PC-9 (cell line): ENCODE measurements around the gene PFKFB1. TPM values are rescaled to one million over a fixed set of nuclear protein-coding genes. Genes with fewer than 3 reads are reported as not detected.
"Not testable (repeated sequence)": the region's sequence is repeated elsewhere in the genome, so short reads cannot be mapped to it uniquely, and the experiment has no call there.

Experiments used
- BruUV-seq: library from RNA; stranded (reverse); fragments of 400-500 nt; replicated peaks from 2 replicates; lab custom pipeline; 2021; lab: Mats Ljungman, UMichigan
- CTCF ChIA-PET: fragments of 300-600 bp; sonication (Branson Sonifier 250); formaldehyde crosslinking; loops from one replicate; lab custom pipeline; 2022; ENCODE audit warnings: antibody characterized with exemption; lab: Charles Lee
- POLR2A ChIA-PET: fragments of 300-600 bp; sonication (Branson Sonifier 250); formaldehyde crosslinking; loops from one replicate; lab custom pipeline; 2022; ENCODE audit warnings: antibody characterized with exemption; ENCODE audit not compliant: unreplicated experiment; lab: Charles Lee
- DNase-seq, 2 experiments: peaks; one replicate each; pipeline versions ENCODE4 v3.0.0 to v3.0.0-alpha.2; 2015 to 2022; ENCODE audit warnings: mixed read lengths in 1 of 2
- H2AFZ ChIP-seq: fragments of 200-600 bp; sonication (generic); 2 replicates; pipeline ENCODE4 v1.8.1; 2017; ENCODE audit warnings: antibody characterized with exemption
- H3F3A ChIP-seq: fragments of 200-600 bp; sonication (generic); 2 replicates; pipeline ENCODE4 v1.8.1; 2017; ENCODE audit warnings: antibody characterized with exemption, mild to moderate bottlenecking, low read depth; ENCODE audit not compliant: insufficient read depth
- H3K27ac ChIP-seq: fragments of 200-600 bp; sonication (generic); 2 replicates; pipeline ENCODE4 v1.6.1; 2016; ENCODE audit warnings: mixed run types
- H3K27me3 ChIP-seq: fragments of 200-600 bp; sonication (generic); 2 replicates; pipeline ENCODE4 v1.6.1; 2016; ENCODE audit warnings: low read depth, mixed run types; ENCODE audit not compliant: insufficient read depth
- H3K36me3 ChIP-seq: fragments of 200-600 bp; sonication (generic); 2 replicates; pipeline ENCODE4 v1.6.1; 2016; ENCODE audit warnings: low read depth, mixed run types
- H3K4me1 ChIP-seq: fragments of 200-600 bp; sonication (generic); replicated peaks from 2 replicates; pipeline ENCODE4 v1.6.1; 2016; ENCODE audit warnings: mixed run types; ENCODE audit not compliant: insufficient read depth
- H3K4me2 ChIP-seq: fragments of 200-600 bp; sonication (generic); 2 replicates; pipeline ENCODE4 v1.6.1; 2017; ENCODE audit warnings: mixed run types
- H3K4me3 ChIP-seq: fragments of 200-600 bp; sonication (generic); 2 replicates; pipeline ENCODE4 v1.6.1; 2016; ENCODE audit warnings: mixed run types
- H3K79me2 ChIP-seq: fragments of 200-600 bp; sonication (generic); 2 replicates; pipeline ENCODE4 v1.6.1; 2017; ENCODE audit warnings: low read depth, mixed run types
- H3K9me2 ChIP-seq: fragments of 200-600 bp; sonication (generic); 2 replicates; pipeline ENCODE4 v1.8.1; 2017; ENCODE audit warnings: mild to moderate bottlenecking; ENCODE audit not compliant: insufficient read depth
- H3K9me3 ChIP-seq: fragments of 200-600 bp; sonication (generic); 2 replicates; pipeline ENCODE4 v1.8.1; 2016; ENCODE audit warnings: low read depth; ENCODE audit not compliant: insufficient read depth
- H4K20me1 ChIP-seq: fragments of 200-600 bp; sonication (generic); 2 replicates; pipeline ENCODE4 v1.8.1; 2017; ENCODE audit not compliant: insufficient read depth
- EZH2 ChIP-seq: fragments of 200-600 bp; sonication (generic); IDR thresholded peaks from 2 replicates; pipeline ENCODE4 v1.8.0; 2017; ENCODE audit warnings: antibody characterized with exemption, low read depth
- intact Hi-C: fragments of 100-400 bp; cut with micrococcal nuclease; formaldehyde crosslinking; loops from one replicate; pipeline ENCODE4 v1.10.0; 2022; ENCODE audit not compliant: unreplicated experiment
- total RNA-seq: library from RNA; stranded (reverse); gene quantifications from 2 replicates; pipeline ENCODE4 v1.2.3, GENCODE V29; 2021
- TF ChIP-seq, protein P1 (sequence below): fragments of 200-600 bp; sonication (generic); conservative IDR thresholded peaks from 2 replicates; pipeline ENCODE4 v1.6.1; 2017; ENCODE audit warnings: mixed run types, antibody characterized with exemption, mild to moderate bottlenecking, moderate library complexity

Gene PFKFB1
- total RNA-seq, 1 experiment from 2014 or later, result 0.74 TPM

DNA sequence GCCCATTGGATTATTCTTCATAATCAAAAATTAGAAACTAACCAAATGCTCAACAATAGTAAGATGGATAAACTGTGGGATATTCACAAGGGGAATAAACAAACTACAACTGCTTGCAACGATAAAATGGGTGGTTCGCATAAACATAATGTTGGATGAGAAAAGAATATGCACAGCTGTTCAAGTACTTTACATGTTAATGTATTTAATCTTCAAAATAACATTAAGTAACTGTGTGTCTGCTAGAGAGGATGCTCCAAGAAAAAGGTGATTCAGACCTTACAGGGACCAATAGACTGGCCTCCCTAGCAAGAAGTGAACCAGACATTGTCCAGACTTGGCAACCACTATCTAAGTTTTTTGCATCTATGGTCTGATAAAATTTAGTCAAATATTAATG, 2.3 kb downstream of the PFKFB1 start:
- Histone ChIP-seq H2AFZ (no peak overlapping the region), H3K27me3 (no peaks in the 10 kb centered on the region), H3K36me3 (no peaks in the 10 kb centered on the region), H3K4me1 (no peaks in the 10 kb centered on the region), H3K27ac (no peak overlapping the region), H4K20me1 (no peaks in the 10 kb centered on the region), H3K9me2 (no peaks in the 10 kb centered on the region; the same call in 1 of the 2 replicates), H3F3A (no peaks in the 10 kb centered on the region), H3K4me2 (no peak overlapping the region), H3K79me2 (no peaks in the 10 kb centered on the region), H3K4me3 (no peak overlapping the region), H3K9me3 (no peaks in the 10 kb centered on the region)
- ChIA-PET POLR2A (no interaction called here), CTCF (no interaction called here)
- TF ChIP-seq EZH2, result no peak
- TF ChIP-seq, protein P1, sequence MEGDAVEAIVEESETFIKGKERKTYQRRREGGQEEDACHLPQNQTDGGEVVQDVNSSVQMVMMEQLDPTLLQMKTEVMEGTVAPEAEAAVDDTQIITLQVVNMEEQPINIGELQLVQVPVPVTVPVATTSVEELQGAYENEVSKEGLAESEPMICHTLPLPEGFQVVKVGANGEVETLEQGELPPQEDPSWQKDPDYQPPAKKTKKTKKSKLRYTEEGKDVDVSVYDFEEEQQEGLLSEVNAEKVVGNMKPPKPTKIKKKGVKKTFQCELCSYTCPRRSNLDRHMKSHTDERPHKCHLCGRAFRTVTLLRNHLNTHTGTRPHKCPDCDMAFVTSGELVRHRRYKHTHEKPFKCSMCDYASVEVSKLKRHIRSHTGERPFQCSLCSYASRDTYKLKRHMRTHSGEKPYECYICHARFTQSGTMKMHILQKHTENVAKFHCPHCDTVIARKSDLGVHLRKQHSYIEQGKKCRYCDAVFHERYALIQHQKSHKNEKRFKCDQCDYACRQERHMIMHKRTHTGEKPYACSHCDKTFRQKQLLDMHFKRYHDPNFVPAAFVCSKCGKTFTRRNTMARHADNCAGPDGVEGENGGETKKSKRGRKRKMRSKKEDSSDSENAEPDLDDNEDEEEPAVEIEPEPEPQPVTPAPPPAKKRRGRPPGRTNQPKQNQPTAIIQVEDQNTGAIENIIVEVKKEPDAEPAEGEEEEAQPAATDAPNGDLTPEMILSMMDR, result no peak
- BruUV-seq, result no TSS peak
- intact Hi-C loops, result no loop called here
- no peak for DNase-seq

DNA sequence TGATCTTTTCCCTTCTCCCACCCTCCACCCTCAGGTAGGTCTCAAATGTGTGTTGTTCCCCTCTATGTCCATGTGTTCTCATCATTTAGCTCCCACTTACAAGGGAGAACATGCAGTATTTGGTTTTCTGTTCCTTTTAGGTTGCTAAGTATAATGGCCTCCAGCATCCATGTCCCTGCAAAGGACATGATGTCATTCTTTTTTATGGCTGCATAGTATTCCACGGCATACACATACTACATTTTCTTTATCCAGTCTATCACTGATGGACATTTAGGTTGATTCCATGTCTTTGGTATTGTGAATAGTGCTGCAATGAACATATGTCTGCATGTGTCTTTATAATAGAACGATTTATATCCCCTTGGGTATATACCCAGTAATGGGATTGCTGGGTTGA, 10.7 kb downstream of the PFKFB1 start:
- H3K27ac ChIP-seq, H3K9me2 ChIP-seq, CTCF ChIA-PET, H3F3A ChIP-seq, H3K36me3 ChIP-seq, H3K27me3 ChIP-seq, H3K9me3 ChIP-seq, H2AFZ ChIP-seq, intact Hi-C loops, H3K79me2 ChIP-seq, H4K20me1 ChIP-seq, DNase-seq, H3K4me1 ChIP-seq, BruUV-seq, H3K4me3 ChIP-seq, H3K4me2 ChIP-seq, POLR2A ChIA-PET: not testable (repeated sequence)

DNA sequence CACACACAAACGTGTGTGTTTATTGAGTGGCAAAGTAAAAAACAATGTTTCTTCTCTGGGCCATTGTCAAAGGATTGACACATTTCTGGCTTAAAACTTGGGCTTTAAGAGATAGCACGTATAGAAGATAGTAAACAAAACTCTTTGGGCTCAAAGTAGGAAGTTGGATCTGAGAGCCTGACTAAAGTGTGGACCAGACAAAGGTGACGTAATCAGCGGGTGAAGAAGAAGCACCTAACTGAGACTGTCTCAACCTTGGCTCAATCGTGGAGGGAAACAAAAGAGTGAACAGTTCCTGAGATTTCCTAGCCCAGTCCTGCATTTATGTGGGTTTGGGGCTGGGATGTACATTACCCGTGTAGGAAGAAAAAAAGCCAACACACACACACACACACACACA, 13.7 kb downstream of the PFKFB1 start:
- DNase-seq, result no peak
- Histone ChIP-seq H3K4me2 (no peak overlapping the region), H3F3A (no peaks in the 10 kb centered on the region), H3K27me3 (no peaks in the 10 kb centered on the region), H4K20me1 (no peaks in the 10 kb centered on the region), H3K79me2 (no peaks in the 10 kb centered on the region), H2AFZ (no peak overlapping the region), H3K4me3 (no peak overlapping the region), H3K9me2 (no peaks in the 10 kb centered on the region), H3K36me3 (no peaks in the 10 kb centered on the region), H3K4me1 (peaks cover 5% of the 10 kb centered on the region; the same call in 1 of the 2 replicates), H3K27ac (no peak overlapping the region), H3K9me3 (no peaks in the 10 kb centered on the region)
- no TSS peak for BruUV-seq
- ChIA-PET CTCF (no interaction called here), POLR2A (no interaction called here)
- intact Hi-C loops, result no loop called here
- no peak for TF ChIP-seq EZH2
- TF ChIP-seq, protein P1, result no peak

DNA sequence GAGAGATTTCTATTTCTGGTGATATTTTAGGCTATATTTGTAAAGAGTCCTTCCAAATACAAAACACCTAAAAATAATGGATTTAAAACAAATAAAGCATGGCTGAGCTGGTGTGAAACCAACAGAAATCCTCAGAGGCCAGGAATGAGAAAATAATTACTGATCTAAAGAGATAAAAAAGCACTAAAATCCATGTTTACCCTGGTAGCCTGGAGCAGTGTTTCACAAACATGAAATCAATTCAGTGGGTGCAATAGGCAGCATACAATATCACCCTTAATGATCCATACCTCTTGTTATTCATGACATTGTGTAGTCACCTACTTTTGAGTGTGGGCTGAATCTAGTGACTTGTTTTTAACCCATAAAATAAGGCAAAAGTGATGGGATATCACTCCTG, 14.6 kb downstream of the PFKFB1 start:
- H3K9me2 ChIP-seq, result no peaks in the 10 kb centered on the region
- no peak overlapping the region for H3K27ac ChIP-seq
- H3K4me2 ChIP-seq, result no peak overlapping the region
- ChIA-PET CTCF (no interaction called here), POLR2A (no interaction called here)
- no peak overlapping the region for H2AFZ ChIP-seq
- H3K36me3 ChIP-seq, result no peaks in the 10 kb centered on the region
- no TSS peak for BruUV-seq
- H4K20me1 ChIP-seq, result no peaks in the 10 kb centered on the region
- no peaks in the 10 kb centered on the region for H3F3A ChIP-seq
- H3K79me2 ChIP-seq, result no peaks in the 10 kb centered on the region
- no peak for DNase-seq
- H3K4me3 ChIP-seq, result no peak overlapping the region
- no peaks in the 10 kb centered on the region for H3K9me3 ChIP-seq
- peaks cover 5% of the 10 kb centered on the region; the same call in 1 of the 2 replicates for H3K4me1 ChIP-seq
- intact Hi-C loops, result no loop called here
- no peak for TF ChIP-seq EZH2
- TF ChIP-seq, protein P1, result no peak
- H3K27me3 ChIP-seq, result no peaks in the 10 kb centered on the region
